ENCODE data around the gene CAPN11.
"Not testable (repeated sequence)": the region's sequence is repeated elsewhere in the genome, so short reads cannot be mapped to it uniquely, and the experiment has no call there.

CAPN11 gene

GRCh38 chr6:44230034-44230675 lies 71.5 kb downstream of the CAPN11 start:
- DNase-seq, result no peak

- not testable (repeated sequence) for DNase-seq
Observed at GRCh38 chr6:44231426-44231825, 72.8 kb downstream of the CAPN11 start.

GRCh38 chr6:44232676-44233566 lies 74.3 kb downstream of the CAPN11 start:
- no peak for DNase-seq

- no peak for DNase-seq
Observed at GRCh38 chr6:44233567-44234100, 75.0 kb downstream of the CAPN11 start.

Data from stimulated activated naive CD4-positive, alpha-beta T cell treated with Interleukin-2 at 50 U/mL for 16 hours (primary cell).